Spleen (tissue), 11 donors: ENCODE data around the gene SDHAF4. TPM values are rescaled to one million over a fixed set of nuclear protein-coding genes. Genes with fewer than 3 reads are reported as not detected.

Experiments
- DNase-seq: peaks from one replicate; pipeline ENCODE4 v3.0.0-alpha.2; 2020
- H3K27ac ChIP-seq, 8 donors: fragments of 200-600 bp; sonication (generic) in 7 of 8; 1 replicate in 4 of 8; 2 replicates in 4 of 8; pipeline versions ENCODE4 v1.5.0 to v1.8.0; 2016 to 2021; ENCODE audit warnings: inconsistent platforms in 4 of 8, mild to moderate bottlenecking in 4 of 8, moderate library complexity in 1 of 8
- H3K27me3 ChIP-seq, 7 donors: fragments of 200-600 bp; sonication (generic) in 6 of 7; replicated peaks in 1 of 7; 1 replicate in 4 of 7; 2 replicates in 3 of 7; pipeline versions ENCODE4 v1.5.0 to v1.8.0; 2016 to 2021; ENCODE audit warnings: inconsistent platforms in 3 of 7, mild to moderate bottlenecking in 1 of 7
- H3K36me3 ChIP-seq, 6 donors: fragments of 200-600 bp; sonication (generic) in 5 of 6; 1 replicate in 4 of 6; 2 replicates in 2 of 6; pipeline versions ENCODE4 v1.5.0 to v1.8.0; 2016 to 2021; ENCODE audit warnings: inconsistent platforms in 2 of 6
- H3K4me1 ChIP-seq, 6 donors: fragments of 200-600 bp; sonication (generic) in 5 of 6; 1 replicate in 3 of 6; 2 replicates in 3 of 6; pipeline versions ENCODE4 v1.5.0 to v1.8.0; 2016 to 2021; ENCODE audit warnings: inconsistent platforms in 3 of 6
- H3K4me3 ChIP-seq, 8 donors: fragments of 200-600 bp; sonication (generic) in 7 of 8; 1 replicate in 4 of 8; 2 replicates in 4 of 8; pipeline versions ENCODE4 v1.5.0 to v1.8.0; 2016 to 2021; ENCODE audit warnings: inconsistent platforms in 4 of 8, mild to moderate bottlenecking in 4 of 8, moderate library complexity in 2 of 8
- H3K9me3 ChIP-seq, 8 donors: fragments of 200-600 bp; sonication (generic) in 7 of 8; 1 replicate in 4 of 8; 2 replicates in 4 of 8; pipeline versions ENCODE4 v1.5.0 to v1.8.0; 2016 to 2021; ENCODE audit warnings: inconsistent platforms in 4 of 8
- POLR2A ChIP-seq, 3 donors: fragments of 450-650 bp; IDR thresholded peaks; one replicate each; pipeline ENCODE4 v1.5.1; 2017; ENCODE audit warnings: antibody characterized with exemption in 3 of 3, mild to moderate bottlenecking in 1 of 3
- POLR2AphosphoS5 ChIP-seq, 3 donors: sonication (generic); formaldehyde crosslinking; IDR thresholded peaks; one replicate each; pipeline ENCODE4 v1.5.1; 2017; ENCODE audit warnings: antibody characterized with exemption in 3 of 3
- WGBS, 5 donors: extraction: QIAGEN DNeasy Blood & Tissue Kit in 3 of 5; methylation state at CpG; one replicate each; pipeline versions ENCODE4 v1.1.5 to v1.1.7; 2013 to 2018; 5-methylcytosine and 5-hydroxymethylcytosine counted together
- intact Hi-C: fragments of 100-400 bp; cut with DNase I; formaldehyde crosslinking; loops from one replicate; pipeline ENCODE4 v1.15.0; 2023; ENCODE audit warnings: low total_unique reads
- polyA plus RNA-seq, 3 donors: library from polyadenylated mRNA; stranded (reverse); fragments of 200-250 nt; gene quantifications; one replicate each; pipeline ENCODE4 v1.2.1, GENCODE V29; 2013
- total RNA-seq, 7 donors: library from RNA; depleted of rRNA in 3 of 7; stranded (reverse); fragments of >200 nt in 3 of 7; fragmentation: NEBNext Ultra II Directional in 4 of 7; extraction: Animal tissue kit (Norgen Biotek cat#: 25700) in 4 of 7; gene quantifications; one replicate each; pipeline versions ENCODE4 v1.1.0 to v1.2.1, GENCODE V29; 2016 to 2021
- TF ChIP-seq, protein P1 (sequence below), 11 experiments: fragments of 200-600 bp in 7 of 11; fragments of 450-650 bp in 4 of 11; sonication (generic) in 4 of 11; IDR thresholded peaks in 8 of 11; conservative IDR thresholded peaks in 3 of 11; 1 replicate in 7 of 11; 2 replicates in 4 of 11; pipeline versions ENCODE4 v1.4.0 to v1.8.0; 2016 to 2021; ENCODE audit warnings: antibody characterized with exemption in 11 of 11, inconsistent platforms in 4 of 11, mild to moderate bottlenecking in 1 of 11
- donor health status: healthy with polysubstance abuse.
- donor health status: DM: no; HTN: no; CAD: no; lungs with moderate emphysema.
- donor health status: DM: no; HTN: no; CAD: no.
- donor health status: Bipolar disorder and iron deficiency.
- donor health status: healthy.
- donor health status: DM: no; HTN: no; CAD: no.
- donor health status: DM: yes; HTN: yes; CAD: no.

Gene SDHAF4
- total and polyA plus RNA-seq, 10 donors: 2.7 to 12.8 (median 8.0) TPM

- Histone ChIP-seq H3K9me3 (peaks cover 0 to 5% (median 0%) of the 10 kb centered on the region in 8 donors), H3K4me1 (peaks cover 0 to 2% (median 0%) of the 10 kb centered on the region in 6 donors), H3K4me3 (no peak overlapping the region), H3K27ac (no peak overlapping the region), H3K36me3 (peaks cover 0 to 46% (median 5%) of the 10 kb centered on the region in 6 donors), H3K27me3 (no peaks in the 10 kb centered on the region)
- TF ChIP-seq POLR2A (IDR thresholded peaks at IDR 0.05) (no peak), POLR2AphosphoS5 (IDR thresholded peaks at IDR 0.05) (no peak)
- TF ChIP-seq, protein P1, sequence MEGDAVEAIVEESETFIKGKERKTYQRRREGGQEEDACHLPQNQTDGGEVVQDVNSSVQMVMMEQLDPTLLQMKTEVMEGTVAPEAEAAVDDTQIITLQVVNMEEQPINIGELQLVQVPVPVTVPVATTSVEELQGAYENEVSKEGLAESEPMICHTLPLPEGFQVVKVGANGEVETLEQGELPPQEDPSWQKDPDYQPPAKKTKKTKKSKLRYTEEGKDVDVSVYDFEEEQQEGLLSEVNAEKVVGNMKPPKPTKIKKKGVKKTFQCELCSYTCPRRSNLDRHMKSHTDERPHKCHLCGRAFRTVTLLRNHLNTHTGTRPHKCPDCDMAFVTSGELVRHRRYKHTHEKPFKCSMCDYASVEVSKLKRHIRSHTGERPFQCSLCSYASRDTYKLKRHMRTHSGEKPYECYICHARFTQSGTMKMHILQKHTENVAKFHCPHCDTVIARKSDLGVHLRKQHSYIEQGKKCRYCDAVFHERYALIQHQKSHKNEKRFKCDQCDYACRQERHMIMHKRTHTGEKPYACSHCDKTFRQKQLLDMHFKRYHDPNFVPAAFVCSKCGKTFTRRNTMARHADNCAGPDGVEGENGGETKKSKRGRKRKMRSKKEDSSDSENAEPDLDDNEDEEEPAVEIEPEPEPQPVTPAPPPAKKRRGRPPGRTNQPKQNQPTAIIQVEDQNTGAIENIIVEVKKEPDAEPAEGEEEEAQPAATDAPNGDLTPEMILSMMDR (IDR thresholded peaks at IDR 0.05 in 8 of 11, conservative IDR thresholded peaks at IDR 0.05 in 3 of 11): no peak
- DNase-seq: no peak
- intact Hi-C loops: no loop called here
Measured at GRCh38 chr6:70590400-70590799, 23.7 kb downstream of the SDHAF4 start.

- Histone ChIP-seq H3K9me3 (peaks cover 0 to 5% (median 0%) of the 10 kb centered on the region in 8 donors), H3K4me3 (no peak overlapping the region), H3K4me1 (peaks cover 0 to 2% (median 0%) of the 10 kb centered on the region in 6 donors), H3K36me3 (peaks cover 0 to 25% (median 0%) of the 10 kb centered on the region in 6 donors), H3K27me3 (no peaks in the 10 kb centered on the region), H3K27ac (no peak overlapping the region)
- TF ChIP-seq POLR2A (IDR thresholded peaks at IDR 0.05) (no peak), POLR2AphosphoS5 (IDR thresholded peaks at IDR 0.05) (no peak)
- TF ChIP-seq, protein P1 (IDR thresholded peaks at IDR 0.05 in 8 of 11, conservative IDR thresholded peaks at IDR 0.05 in 3 of 11): no peak
- WGBS, 5 donors: 71 to 83% (median 75%) methylated on average over 4 to 5 of the region's 5 CpGs
- no peak for DNase-seq
- intact Hi-C loops: no loop called here
Measured at GRCh38 chr6:70592391-70593117, 25.8 kb downstream of the SDHAF4 start.

DNA sequence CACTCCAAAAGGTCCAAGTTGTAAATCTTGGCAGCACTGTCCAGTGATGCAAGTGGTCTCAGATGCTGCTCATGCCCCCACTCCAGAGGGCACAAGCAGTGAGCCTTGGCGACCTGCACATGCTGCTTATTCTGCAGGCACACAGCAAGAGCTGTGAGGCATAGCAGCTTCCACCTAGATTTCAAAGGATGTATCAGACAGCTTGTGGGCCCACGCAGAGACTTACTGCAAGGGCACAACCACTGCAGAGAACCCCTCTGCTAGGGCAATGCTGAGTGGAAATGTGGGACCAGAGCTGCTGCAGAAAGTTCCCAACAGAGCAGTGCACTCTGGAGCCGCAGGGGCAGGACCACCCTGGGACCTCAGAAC, 26.4 kb downstream of the SDHAF4 start:
- DNase-seq: no peak
- H3K9me3 ChIP-seq: peaks cover 0 to 5% (median 0%) of the 10 kb centered on the region in 8 donors
- H3K4me1 ChIP-seq: peaks cover 0 to 2% (median 0%) of the 10 kb centered on the region in 6 donors
- 82 to 93% (median 92%) methylated on average over 2 to 3 of the region's 3 CpGs for WGBS, 5 donors
- H3K27me3 ChIP-seq: no peaks in the 10 kb centered on the region
- H3K4me3 ChIP-seq: no peak overlapping the region
- intact Hi-C loops: no loop called here
- no peak for TF ChIP-seq POLR2A (IDR thresholded peaks at IDR 0.05)
- no peak for TF ChIP-seq POLR2AphosphoS5 (IDR thresholded peaks at IDR 0.05)
- TF ChIP-seq, protein P1 (IDR thresholded peaks at IDR 0.05 in 8 of 11, conservative IDR thresholded peaks at IDR 0.05 in 3 of 11): no peak
- peaks cover 0 to 21% (median 0%) of the 10 kb centered on the region in 6 donors for H3K36me3 ChIP-seq
- no peak overlapping the region for H3K27ac ChIP-seq

DNA sequence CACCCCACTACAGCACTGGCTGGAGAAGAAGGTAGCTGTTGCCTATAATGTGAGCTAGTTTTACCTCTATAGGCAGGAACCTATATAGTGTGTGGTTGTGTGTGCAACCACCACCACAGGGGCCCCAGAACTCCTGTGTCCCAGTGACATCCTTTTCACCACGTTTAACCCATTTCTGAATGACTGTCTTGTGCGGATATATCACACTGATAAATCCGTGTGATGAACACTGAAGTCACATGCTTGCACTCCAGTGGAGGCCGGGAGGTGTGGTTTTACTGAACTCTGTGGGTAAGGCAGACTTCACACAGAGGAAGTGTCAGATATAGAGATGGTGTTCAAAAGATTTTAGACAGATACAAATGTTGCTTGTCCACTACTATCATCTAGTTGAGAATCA, 32.5 kb downstream of the SDHAF4 start:
- H3K4me1 ChIP-seq: no peaks in the 10 kb centered on the region
- 63 to 86% (median 70%) methylated on average over 4 of the region's 4 CpGs for WGBS, 5 donors
- intact Hi-C loops: no loop called here
- no peak for TF ChIP-seq POLR2A (IDR thresholded peaks at IDR 0.05)
- TF ChIP-seq POLR2AphosphoS5 (IDR thresholded peaks at IDR 0.05): no peak
- TF ChIP-seq, protein P1 (IDR thresholded peaks at IDR 0.05 in 8 of 11, conservative IDR thresholded peaks at IDR 0.05 in 3 of 11): no peak
- no peaks in the 10 kb centered on the region for H3K36me3 ChIP-seq
- H3K4me3 ChIP-seq: no peak overlapping the region
- DNase-seq: no peak
- peaks cover 0 to 10% (median 0%) of the 10 kb centered on the region in 8 donors for H3K9me3 ChIP-seq
- no peak overlapping the region for H3K27ac ChIP-seq
- no peaks in the 10 kb centered on the region for H3K27me3 ChIP-seq
